GM18858 (cell line): Measurements from ENCODE around the gene ZNF57.
"Not testable (repeated sequence)": the region's sequence is repeated elsewhere in the genome, so short reads cannot be mapped to it uniquely, and the experiment has no call there.

Source experiments
- ATAC-seq: cut with Tn5 transposase; IDR thresholded peaks from one replicate; pipeline ENCODE4 v1.9.1; 2021; ENCODE audit not compliant: unreplicated experiment

The ZNF57 gene

DNA sequence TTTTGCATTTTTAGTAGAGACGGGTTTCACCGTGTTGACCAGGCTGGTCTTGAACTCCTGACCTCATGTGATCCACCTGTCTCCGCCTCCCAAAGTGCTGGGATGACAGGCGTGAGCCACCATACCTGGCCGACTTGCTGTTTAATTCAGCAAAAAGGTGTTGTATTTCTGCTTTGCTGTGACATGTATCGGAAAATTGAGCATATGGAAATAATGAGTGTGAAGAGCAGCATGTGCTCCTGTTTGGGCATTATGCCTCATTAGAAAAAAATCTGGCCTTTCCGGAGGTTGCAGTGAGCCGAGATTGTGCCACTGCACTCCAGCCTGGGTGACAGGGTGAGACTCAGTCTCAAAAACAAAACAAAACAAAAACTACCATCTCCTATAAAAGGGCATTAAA, 10.2 kb upstream of the ZNF57 start:
- not testable (repeated sequence) for ATAC-seq

DNA sequence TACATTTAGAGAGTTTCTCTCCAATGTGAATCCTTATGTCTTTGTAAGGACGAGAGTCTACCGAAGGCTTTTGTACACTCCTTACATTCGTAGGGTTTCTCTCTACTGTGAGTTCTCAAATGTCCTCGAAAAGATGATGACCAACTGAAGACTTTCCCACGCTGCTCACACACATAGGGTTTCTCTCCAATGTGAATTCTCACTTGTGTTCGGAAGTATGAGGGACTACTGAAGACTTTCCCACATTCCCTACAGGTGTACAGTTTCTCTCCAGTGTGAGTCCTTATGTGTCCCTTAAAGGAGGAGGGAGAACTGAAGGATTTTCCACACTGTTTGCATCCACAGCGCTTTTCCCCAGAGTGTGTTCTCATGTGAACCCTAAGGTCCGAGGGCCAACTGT, 4.0 kb upstream of the ZNF57 start:
- no peak for ATAC-seq

DNA sequence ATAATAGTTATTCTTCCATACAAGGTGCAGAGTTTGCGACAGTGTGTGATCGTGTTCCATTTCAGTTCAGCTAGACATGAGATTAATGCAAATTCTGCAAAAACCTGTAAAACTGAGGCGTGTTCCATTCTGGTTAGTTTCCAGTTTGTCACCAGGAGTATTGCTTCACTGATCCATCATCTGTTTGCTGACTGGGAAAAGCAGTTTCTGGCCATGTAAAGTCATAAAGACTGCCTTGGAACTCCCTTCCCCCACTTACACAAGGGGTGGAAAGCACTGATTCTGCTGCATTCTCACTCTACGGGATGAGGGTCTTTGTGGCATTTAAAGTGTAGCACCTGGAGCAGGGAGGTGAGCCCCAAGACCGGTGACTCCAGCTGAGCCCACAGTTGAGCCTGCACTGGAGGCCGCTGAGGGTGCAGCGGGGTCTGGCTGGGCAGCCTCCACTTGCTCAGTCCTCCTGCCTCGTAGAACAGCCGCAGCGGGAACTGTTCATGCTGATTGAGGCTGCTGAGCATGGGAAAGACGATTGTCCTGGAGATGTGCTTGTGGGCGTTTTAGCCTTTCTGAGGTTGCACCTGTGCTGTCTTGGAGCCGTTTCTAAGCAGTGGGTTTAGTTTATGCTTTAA, 2.0 kb downstream of the ZNF57 start:
- no peak for ATAC-seq

DNA sequence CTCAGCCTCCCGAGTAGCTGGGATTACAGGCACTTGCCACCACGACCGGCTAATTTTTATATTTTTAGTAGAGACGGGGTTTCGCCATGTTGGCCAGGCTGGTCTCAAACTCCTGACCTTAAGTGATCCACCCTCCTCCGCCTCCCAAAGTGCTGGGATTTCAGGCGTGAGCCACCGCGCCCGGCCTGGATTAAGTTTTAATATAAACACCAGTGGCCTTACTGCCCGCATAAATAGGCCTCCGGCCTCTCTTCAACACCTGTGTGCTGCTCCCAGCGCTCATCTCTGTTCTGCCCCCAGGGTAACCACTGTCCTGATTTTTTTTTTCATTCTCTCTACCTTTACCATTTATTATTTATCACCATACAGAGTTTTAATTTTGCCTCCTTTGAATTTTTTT, 2.6 kb downstream of the ZNF57 start:
- ATAC-seq = not testable (repeated sequence)

DNA sequence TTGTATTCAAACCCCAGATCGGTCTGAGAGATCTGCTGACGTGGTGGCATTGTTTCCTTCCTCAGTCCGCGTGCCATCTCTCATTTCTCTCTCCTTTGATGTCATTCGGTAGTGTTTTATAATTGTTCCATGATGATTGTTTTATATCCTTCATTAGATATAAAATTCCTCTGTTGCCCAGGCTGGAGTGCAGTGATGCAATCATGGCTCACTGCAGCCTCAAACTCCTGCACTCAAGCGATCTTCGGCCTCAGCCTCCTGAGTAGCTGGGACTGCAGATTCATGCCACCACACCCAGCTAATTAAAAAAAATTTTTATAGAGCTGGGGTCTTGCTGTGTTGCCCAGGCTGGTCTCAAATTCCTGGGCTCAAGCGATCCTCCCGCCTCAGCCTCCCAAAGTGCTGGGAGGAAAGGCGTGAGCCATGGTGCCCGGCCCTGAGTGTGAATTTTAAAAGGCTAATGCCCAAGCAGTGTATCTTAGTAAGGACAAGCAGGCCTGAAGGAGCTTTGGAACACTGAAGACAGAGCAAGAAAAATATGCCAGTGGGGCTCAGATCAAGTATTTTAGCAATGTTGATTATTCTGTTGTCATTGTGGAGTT, 5.3 kb downstream of the ZNF57 start:
- no peak for ATAC-seq

DNA sequence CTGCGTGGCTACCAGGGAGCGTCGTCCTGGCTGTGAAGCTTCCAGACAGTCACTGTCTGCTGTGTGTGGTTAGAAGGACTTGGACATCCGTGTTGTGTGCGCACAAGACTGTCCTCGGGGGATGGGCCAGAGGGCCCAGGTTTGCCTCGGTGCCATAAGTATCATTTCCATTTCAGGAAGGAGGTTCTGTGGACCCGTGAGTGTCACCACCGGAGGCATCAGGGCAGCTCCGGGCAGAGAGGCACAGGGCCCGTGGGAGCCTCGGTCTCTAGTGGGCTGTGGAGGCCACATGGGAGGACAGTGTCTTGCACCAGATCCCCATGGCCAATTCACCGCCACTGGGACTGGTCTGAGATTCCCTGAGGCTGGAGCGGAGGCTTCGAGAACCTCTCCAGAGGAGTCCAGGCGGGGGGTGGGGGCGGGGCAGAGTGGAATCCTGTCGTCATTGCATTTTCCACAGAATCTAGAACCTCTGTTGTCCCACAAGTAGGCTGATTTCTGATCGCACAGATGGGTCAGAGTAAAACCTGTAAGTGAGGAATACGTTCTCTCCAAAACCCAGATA, 6.0 kb downstream of the ZNF57 start:
- no peak for ATAC-seq

DNA sequence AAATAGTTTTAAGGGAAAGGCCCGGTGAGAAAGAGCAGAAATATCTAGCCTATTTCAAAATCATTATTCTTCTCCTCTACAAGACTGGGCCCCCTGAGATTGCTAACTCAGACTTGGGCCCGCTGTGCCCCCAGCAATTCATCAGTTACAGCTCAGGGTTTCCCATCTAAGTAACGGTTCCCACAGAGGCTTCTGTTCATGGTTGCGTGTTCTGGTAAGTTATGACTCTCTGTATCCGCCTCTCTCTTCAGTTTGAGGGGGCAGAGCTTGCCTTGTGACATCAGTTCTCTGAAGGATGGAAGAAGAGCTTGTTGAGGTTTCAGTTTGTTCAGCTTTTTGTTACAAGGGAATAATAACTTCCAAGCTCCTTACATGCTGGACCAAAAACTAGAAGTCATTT, 11.6 kb downstream of the ZNF57 start:
- ATAC-seq = no peak

DNA sequence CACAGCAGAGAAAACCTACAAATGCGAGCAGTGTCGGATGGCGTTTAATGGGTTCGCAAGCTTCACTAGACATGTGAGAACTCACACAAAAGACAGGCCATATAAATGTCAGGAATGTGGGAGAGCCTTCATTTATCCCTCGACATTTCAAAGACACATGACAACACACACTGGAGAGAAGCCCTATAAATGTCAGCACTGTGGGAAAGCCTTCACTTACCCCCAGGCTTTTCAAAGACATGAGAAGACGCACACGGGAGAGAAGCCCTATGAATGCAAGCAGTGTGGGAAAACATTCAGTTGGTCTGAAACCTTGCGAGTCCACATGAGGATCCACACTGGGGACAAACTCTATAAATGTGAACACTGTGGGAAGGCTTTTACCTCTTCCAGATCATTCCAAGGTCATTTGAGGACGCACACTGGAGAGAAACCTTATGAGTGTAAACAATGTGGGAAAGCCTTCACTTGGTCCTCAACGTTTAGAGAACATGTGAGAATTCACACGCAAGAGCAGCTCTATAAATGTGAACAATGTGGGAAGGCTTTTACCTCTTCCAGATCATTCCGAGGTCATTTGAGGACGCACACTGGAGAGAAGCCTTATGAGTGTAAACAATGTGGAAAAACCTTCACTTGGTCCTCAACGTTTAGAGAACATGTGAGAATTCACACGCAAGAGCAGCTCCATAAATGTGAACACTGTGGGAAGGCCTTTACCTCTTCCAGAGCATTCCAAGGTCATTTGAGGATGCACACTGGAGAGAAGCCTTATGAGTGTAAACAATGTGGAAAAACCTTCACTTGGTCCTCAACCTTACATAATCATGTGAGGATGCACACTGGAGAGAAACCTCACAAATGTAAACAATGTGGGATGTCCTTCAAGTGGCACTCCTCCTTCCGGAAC, 16.8 kb downstream of the ZNF57 start:
- ATAC-seq = no peak

DNA sequence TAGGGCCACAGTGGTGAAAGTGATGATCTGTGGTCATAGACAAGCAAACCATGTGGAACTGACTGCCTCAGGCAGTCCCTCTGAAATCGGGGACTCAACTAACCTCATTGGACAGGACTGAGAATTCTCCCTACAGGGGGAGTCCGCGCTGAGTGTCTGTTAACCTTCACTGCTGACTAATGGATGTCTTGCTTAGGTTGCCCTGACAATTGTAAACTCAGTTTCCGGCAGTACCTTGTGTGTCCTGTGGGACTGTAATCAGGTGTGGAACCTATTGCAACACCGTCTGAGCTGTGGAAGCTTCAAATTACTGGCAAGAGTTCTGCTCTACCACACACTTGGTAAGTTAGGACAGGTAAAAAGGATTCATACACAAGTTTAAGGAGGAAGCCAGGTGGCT, 22.3 kb downstream of the ZNF57 start:
- ATAC-seq = no peak

DNA sequence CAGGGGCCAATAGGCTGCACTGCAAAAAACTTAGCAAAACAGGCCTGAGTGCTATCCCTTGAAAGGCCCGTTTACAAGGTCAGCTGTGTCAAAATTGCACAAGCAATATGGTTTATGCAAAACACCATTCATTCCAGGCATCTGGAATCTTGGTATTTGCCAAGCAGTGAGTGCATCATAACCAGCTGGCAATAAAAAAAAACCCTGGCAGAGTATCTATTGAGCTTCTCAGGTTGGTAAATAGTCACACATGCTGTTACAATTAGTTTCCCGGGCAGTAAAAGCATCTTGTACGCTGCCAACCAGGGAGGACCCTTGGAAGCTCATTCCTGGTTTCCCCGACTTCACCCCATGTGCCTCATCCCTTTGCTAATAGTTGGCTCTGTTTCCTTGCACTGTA, 22.8 kb downstream of the ZNF57 start:
- no peak for ATAC-seq

DNA sequence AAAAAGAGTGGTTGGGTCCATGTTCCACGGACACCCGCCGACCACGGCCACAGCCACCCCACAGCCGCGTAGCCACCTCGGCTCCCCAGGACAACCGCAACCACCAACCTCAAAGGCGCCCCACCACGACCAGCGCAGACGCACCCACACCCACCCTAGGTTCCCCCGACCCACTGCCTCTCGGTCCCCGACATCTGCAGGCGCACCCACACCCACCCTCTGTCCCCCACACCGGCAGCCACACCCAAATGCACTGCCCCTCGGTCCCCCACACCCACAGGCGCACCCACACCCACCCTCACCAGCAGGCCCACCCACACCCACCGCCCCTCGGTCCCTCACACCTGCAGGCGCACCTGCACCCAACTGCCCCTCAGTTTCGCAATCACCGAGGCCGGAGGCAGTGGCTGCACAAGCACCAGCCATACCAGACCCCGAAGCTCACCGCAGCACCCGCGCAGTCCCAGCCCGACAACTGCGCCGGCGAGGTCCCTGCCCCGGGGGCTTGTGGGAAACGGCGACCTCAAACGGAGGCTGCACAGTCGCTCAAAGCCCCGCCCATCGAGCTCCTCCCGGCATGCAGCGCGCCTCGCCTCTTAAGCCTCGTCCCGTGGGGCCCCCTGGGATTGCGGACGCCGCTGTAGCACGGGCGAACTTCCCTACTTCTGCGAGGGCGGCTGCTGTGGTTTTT, 25.8 kb downstream of the ZNF57 start:
- ATAC-seq = no peak

DNA sequence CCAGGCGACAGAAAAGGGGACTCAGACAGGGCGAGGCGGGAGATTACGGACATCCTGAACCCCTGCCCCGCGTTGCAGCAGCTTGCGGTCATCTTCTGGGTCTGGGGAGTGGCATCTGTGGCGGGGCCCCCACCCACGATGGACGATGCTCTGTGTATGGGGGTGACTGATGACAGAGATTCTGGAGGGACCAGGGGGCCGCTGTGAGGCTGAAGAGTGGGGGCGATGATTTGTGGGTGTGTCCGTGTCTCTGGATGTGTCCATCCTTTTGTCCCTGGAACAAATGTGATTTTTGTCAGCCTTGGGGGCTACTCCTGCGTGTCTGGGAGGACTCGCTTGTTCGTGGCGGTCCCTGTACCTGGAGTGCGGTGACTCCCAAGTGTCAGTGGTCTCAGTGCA, 26.3 kb downstream of the ZNF57 start:
- no peak for ATAC-seq

DNA sequence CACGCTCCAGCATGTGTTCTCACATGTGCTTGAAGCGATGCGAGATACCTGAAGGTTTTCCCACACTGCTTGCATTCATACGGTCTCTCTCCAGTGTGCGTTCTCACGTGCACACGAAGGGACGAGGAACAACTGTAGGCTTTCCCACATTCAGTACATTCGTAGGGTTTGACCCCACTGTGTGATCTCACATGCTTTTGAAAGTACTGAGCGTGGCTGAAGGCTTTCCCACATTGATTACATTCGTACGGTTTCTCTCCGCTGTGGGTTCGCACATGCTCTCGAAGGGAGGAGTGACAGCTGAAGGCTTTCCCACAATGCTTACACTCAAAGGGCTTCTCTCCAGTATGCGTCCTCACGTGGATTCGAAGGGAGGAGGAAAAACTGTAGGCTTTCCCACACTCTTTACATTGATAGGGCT, 32.8 kb downstream of the ZNF57 start:
- ATAC-seq = no peak

DNA sequence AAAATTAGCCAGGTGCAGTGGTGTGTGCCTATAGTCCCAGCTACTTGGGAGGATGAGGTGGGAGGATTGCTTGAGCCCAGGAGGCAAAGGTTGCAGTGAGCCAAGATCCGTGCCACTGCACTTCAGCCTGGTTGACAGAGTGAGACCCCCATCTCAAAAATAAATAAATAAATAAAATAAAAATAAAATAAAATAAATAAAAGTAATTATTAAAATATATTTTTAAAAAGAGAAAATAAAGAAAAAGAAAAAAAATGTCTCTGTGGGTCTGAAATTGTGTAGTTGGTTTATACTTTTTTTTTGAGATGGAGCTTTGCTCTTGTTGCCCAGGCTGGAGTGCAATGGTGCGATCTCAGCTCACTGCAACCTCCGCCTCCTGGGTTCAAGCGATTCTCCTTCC, 35.1 kb downstream of the ZNF57 start:
- not testable (repeated sequence) for ATAC-seq

DNA sequence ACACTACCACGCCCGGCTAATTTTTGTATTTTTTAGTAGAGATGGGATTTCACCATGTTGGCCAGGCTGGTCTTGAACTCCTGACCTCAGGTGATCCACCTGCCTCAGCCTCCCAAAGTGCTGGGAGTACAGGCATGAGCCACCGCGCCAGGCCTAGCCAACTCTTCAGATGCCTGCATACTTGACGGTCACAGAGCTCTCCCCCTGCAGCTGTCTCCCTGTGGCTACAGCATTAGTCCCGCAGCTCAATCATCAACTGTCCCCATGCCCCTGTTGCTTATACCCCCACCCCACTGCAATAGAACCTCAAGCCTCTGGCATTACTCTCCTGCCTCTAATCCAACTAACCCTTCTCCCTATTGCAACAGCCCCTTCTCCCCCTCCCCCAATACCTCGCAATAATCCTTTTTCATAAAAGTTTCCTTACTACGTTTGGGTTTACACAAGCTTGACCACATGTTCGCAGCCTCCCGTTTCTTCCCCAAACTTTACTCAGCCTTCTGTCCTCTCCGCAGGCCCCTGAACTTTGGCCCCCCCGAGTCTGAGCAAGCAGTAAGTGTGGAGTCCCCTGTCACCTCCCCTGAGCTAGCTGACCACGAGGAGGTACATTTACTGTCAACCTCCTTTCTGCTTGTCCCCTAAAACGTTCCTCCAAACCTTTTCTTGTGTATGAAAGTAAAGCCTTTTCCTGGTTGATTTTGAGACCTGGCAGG, 42.4 kb downstream of the ZNF57 start:
- no peak for ATAC-seq

DNA sequence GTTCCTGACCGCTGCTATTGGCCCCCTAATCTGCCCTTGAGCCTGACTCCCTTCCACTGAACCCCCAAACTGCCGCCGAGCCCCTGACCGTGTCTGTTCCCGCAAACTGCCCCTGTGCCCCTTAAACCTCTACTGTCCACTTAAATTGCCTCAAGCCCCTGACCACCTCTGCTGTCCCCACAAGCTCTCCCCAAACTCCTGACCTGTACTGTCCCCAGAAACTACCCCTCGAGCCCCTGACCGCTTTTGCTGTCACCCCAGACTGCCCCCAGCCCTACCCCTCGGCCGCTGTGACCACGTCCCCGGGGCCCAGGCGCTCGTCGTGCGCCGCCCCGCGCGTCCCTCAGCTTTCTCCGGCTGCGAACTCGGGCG, 43.7 kb downstream of the ZNF57 start:
- no peak for ATAC-seq

DNA sequence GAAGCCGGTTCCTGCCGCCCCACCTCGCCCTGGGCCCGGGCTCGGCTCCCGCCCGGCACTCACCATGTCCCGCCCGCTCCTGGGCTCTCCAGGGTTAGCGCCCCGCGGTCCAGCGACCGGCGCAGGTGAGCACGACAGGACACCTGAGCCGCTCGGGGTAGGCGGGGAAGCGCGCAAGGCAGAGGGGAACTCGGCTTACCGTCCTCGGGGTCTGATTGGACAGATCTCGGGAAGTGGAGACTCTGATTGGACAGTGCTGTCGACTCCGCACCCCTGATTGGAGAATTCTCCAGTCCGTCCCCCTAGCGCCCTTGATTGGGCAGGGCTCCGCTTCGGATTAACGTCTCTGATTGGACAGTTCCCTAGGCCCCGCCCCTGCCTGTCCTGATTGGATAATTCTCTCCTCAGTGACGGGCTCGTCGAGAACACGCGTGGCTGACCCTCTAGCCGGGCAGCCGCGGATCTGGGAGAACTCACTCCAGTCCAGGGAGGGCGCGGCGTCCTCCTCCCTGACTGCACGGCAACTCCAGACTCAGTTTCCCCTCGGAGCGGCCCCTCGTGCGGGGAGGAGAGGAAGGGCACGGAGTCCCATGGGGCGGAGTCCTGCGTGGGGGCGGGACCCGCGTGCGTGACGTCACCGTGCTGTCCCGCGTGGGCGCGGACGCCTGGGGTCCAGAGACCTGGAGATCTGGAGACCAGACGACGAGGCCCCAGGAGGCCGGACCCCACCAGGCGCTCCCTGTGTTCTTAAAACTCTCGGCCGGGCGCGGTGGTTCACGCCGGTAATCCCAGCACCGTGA, 44.2 kb downstream of the ZNF57 start, which contains the start of gene ZNF77:
TSS of gene ZNF77 (minus strand) at position 197 of the 800 bp plus-strand sequence. CDS start at position 66, 131 bp downstream.
- ATAC-seq = peak; percentile 85

DNA sequence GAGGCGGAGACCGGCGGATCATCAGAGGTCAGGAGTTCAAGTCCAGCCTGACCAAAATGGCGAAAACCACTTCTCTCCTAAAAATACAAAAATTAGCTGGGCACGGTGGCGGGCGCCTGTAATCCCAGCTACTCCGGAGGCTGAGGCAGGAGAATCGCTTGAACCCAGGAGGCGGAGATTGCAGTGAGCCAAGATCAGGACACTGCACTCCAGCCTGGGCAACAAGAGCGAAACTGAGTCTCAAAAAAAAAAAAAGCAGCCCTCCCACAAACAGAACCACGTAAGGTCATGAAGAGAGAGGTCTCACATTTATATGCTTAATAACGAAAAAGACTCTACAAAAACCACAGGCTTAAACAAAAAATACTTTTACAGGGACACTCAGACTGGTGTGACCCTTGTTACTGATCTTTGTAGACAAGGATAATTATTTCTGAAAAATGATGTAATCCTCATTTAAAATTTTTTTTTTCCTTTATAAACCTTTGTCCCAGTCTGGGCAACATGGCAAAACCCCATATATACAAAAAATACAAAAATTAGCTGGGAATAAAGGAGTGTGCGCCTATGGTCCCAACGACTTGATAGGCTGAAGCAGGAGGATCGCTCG, 45.0 kb downstream of the ZNF57 start:
- no peak for ATAC-seq

DNA sequence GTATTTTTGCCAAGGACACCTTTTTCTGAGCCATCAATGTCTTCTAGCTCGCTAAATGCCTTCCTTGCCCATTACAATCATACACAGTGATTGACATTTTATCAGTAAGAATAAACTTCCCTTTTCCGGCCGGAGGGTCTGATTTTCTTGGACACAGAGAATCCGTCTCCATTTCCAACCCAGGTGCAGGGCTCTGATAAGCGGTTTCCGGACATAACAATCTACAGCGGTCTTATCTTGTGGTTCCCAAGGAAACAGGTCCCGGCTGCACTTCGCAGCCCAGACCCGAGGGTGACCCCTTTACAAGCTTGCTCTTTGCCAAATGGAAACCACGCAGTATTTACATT, 49.2 kb downstream of the ZNF57 start:
- ATAC-seq = no peak
